AG08396 (cell line): Measurements from ENCODE around the gene CSRP3.

Experiments
- DNase-seq: peaks from one replicate; pipeline ENCODE4 v3.0.0; 2012; ENCODE audit warnings: low spot score, mixed read lengths

CSRP3 gene

DNA sequence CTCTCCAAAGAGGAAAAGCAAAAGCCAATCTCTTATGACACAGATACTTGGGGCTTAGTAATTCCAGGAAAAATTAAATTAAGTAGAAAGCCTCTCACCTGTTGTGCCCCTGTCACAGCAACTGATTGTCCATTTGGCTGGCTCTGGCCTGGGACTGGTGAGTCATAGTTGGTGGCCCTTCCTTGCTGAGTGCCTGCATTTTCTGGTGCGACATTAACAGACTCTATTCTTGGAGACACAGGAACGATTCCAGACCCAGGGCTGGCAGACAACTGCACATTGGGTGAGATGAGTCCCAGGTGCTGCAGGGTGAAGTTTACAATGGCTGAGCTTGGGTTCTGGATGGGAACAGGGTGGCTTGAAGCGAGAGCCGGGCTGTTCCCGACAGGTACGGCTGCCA lies 23.3 kb upstream of the CSRP3 start:
- DNase-seq = no peak

GRCh38 chr11:19220903-19221724 lies 19.3 kb upstream of the CSRP3 start:
- DNase-seq = no peak

DNA sequence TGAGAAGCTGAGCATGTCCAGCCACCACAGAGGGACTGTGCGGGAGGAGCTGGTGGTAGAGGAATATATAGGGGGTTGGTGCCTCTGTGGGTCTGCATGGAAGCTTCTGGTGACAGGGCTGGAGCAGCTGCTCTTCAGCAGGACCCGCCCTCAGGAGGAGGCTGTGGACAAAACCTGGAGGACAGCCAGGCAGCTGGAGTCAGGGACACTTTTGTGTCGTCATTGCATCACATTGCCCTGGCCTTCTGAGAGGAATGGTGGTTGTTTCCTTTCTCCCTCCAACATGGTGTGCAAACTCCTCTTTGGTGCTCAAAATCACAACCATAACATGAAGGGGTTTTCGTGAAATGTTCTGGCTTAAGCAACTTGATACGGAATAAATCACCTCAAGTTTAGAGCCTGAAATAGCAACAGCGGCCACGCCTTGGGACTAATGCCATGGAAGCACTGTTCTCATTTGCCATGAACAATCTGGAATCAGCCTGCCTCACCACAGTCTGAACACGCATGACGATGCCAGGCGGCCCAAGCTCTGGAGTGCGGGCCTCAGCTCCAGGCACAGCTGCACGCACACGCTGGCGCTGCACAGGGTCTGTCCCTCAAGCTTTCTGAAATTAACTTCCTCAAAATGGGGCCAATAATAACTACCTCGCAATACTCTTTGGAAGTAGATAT lies 17.1 kb upstream of the CSRP3 start:
- peak; percentile 16 for DNase-seq

GRCh38 chr11:19218216-19218615 lies 16.4 kb upstream of the CSRP3 start:
- no peak for DNase-seq

DNA sequence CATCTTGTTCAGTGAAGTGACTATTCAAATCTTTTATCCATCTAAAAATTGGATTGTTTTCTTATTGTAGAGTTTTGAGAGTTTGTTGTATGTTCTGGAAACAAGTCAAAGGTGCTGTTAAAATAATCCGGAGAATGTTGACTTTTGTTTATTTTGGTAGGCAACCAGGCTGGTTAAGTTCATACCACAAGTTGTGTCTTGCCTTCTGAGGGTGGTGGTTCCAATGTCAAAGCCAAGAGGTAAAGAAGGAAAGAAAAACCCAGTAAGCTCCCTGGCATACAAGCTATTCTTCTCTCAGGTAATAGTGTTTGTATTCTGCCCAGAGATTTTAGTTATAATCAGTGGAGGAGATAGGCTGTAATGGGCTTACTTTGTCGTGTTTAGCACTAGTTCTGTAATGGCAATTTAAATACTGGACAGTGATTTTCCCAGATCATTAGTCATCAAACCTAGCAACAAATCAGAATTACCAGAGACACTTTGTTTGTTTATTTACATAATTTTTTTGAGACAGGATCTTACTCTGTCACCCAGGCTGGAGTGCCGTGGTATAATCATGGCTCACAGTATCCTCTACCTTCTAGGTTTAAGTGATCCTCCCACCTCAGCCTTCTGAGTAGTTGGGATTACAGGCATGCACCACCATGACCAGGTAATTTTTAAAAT lies 15.1 kb upstream of the CSRP3 start:
- DNase-seq = no peak

DNA sequence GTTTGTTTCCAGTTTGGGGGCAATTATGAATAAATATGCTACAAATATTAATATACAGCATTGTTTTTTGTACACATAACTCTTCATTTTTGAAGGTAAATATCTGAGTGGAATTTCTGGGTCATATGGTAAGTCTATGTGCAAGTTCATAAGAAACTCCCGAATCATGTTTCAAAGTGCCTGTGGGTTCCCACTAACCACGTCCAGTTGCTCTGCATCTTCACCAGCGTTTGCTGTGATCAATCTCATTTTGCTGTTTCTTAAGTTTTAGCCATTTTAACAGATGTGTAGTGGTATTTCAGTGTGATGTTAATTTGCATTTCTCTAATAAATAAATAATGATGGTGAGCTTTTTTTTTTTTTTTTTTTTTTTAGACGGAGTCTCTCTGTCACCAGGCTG lies 14.2 kb upstream of the CSRP3 start:
- DNase-seq = no peak

- no peak for DNase-seq
These were observed 8.0 kb upstream of the CSRP3 start for GRCh38 chr11:19209617-19210370.

DNA sequence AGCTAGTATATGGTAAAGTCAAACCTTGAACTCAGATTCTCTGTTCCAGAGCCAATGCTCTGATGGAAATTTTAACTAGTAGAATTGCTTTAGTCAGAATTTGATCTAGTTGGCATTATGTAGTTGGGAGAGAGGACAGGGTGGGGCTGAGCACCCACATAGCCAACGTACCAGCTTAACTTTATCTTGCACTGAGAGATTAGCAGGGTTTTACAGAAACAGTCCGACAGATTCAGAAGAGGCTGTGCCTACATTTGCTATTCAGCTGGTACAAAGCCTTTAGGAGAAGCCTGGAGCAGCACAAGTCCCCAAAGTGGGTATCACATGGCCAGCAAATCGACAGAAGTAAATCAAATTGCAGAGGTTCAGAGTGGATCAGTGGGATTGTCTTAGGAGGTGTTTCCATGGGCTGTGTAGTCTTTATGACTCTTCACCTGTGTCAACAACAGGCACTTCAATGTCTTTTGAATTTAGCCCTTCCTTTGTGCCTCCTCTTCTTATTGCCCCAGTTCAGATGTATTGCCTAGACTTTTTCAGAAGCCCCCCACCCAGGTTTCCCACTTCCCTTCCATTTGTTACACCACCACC lies 7.3 kb upstream of the CSRP3 start:
- no peak for DNase-seq

- DNase-seq = no peak
These were observed 6.4 kb upstream of the CSRP3 start for GRCh38 chr11:19208181-19208580.

DNA sequence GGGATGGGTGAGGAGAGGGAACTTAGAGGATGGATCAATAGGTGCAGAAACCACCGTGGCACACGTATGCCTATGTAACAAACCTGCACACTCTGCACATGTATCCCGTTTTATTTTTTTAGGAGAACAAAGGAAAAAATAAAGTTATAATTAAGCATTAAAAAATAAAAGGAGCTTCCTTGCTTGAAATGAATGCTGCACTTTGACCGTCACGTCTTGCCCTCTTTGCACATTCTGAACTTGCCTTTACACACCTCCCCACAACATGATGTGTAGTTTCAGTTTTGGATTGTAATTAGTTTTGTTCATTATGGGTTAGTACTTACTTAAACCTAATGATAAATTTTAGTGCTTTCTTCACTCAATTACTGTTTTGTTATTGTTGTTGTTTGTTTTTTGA lies 3.1 kb upstream of the CSRP3 start:
- DNase-seq = no peak

GRCh38 chr11:19200410-19201201 lies 1.2 kb downstream of the CSRP3 start:
- peak; percentile 56 for DNase-seq

DNA sequence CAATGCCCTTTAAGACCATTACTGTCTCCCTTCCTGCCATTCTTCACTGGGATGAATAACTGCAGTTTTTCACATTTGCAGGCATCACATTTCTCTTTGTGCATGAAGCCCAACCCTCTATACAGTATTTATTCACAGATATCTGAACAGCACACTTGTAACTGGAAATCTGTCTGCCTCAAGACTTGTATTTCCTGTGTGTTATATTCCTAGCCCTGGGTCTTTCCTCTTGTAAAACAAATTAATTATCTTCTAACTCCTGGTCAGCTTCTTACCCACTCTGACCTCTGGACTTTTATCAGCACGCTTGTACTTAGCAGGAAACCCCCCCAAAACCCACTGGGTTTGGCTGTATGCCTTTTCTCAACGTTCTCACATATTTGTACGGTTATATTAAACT lies 2.0 kb downstream of the CSRP3 start:
- DNase-seq = no peak

- DNase-seq = no peak
These were observed 2.7 kb downstream of the CSRP3 start for GRCh38 chr11:19199048-19199447.

GRCh38 chr11:19196432-19196831 lies 5.4 kb downstream of the CSRP3 start:
- no peak for DNase-seq

DNA sequence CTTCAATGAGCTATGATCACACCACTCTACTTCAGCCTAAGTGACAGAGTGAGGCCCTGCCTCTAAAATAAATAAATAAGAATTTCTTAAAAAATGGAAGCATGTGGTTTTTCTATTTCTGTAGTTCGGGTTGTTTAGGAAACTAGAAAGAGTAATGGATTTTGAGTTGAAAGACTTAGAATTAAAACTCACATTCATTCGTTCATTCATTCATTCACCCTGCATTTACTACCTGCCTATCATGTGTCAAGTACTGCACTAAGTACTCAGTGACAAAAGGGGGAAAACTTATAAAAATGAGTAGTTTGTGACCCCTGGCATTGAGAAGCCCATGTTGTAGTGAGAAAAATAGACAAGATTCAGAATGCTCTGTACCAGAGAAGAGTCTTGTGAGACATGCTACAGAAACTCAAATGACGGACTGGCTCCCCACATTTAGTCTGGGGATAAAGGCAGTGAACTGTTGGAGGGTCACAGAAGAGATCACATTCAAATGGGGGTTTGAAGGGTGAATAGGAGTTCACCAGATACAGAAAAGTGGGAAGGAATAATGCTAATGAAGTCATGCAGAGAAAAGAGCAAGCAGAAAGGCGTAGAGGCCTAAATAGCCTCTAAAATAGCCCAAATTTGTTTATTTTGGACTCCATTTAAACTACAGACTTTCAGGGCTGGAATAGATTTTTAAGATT lies 7.0 kb downstream of the CSRP3 start:
- no peak for DNase-seq

DNA sequence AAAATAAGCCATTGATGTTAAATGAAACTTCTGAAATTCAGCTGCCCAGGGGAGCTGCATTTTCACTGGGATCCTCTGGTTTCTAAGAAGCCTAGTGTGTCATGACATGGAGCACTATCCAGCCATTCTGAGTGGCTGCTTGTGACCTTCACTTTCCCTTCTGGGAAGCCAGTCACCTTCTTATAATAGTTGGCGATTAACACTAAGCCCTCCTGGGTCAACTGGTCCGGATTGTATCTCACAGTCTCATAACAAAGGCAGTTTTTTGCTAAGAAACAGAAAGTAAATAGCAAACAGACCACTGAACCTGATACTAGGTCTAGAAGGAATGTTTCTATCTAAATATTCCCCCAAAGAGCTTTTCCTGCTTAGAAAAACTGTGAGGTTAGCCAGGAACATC lies 7.9 kb downstream of the CSRP3 start:
- DNase-seq = peak; percentile 16

DNA sequence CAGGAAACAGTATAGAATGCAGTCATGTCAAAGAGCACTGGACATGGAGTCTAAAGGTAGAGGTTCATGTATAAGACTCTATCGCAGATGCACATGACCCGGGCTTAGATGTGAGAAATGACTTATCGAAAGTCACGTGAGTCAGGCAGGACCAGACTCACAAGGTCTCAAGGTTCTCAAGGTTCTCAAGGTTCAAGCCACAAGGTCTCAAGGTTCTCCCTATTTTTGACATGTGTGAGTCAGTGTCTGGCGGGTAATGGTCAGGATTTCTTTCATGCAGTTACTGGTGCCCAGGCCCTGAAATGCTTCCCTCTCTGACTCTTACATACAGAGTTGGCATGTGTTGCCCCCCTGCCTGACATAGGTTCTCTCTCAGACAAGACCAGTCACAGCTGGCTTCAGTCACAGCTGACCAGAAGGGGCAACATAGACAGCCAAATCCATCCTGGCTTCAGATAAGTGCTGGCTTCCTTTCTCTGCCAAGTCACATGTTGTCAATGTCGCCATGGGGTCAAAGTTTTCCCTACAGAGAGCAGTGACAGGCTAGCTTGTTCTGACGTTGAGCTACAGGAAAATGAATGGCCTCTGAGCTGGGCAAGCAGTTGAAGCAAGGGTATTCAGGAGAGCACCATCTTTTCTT lies 10.1 kb downstream of the CSRP3 start:
- DNase-seq = no peak

- DNase-seq = no peak
These were observed 13.9 kb downstream of the CSRP3 start for GRCh38 chr11:19187833-19188258.

- peak; percentile 14 for DNase-seq
These were observed 14.5 kb downstream of the CSRP3 start for GRCh38 chr11:19187114-19187832.
